GM23248 (cell line): ENCODE data around the gene TRIM52.

Experiments
- EZH2 ChIP-seq: fragments of 200-600 bp; sonication (generic); IDR thresholded peaks from 2 replicates; pipeline ENCODE4 v1.6.1; 2018; ENCODE audit warnings: antibody characterized with exemption, mild to moderate bottlenecking; ENCODE audit not compliant: insufficient read depth, poor library complexity, severe bottlenecking
- EZH2phosphoT487 ChIP-seq: fragments of 200-600 bp; sonication (generic); IDR thresholded peaks from 2 replicates; pipeline ENCODE4 v1.6.1; 2018; ENCODE audit warnings: antibody characterized with exemption, moderate library complexity, mild to moderate bottlenecking, low read depth; ENCODE audit not compliant: insufficient read depth

DNA sequence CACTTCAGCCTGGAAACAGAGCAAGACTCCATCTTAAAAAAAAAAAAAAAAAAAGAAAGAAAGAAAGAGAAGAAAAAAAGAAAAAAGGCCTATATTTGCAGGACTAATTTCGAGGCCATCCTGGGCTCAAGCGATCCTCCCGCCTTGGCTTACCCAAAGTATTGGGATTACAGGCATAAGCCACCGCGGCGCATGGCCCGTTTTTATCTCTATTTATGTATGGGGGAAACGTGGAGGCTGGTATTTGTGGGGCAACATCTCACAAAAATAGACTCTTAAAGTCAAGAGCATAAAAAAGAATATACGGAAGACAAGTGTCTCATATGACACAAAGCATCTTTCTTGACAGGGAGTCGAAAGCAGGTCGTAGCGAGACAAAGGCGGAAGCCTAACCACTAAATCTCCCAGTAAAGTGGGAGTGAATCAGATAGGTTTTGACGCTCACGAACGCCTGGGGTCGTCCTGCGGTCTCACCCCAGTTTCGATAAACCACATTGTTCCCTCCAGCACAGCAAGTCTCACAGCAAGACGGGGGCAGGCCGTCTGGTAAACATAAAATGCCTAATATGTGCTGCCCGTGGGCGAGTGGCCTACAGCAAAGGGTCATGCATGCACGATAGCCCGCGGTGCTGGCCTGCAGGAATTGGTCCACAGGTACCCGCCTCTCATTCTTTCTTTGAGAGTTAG lies 39.7 kb downstream of the TRIM52 start:
- no peak for TF ChIP-seq EZH2phosphoT487
- no peak for TF ChIP-seq EZH2
